Liver (tissue), 9 donors: ENCODE data around the gene RESP18. TPM values are rescaled to one million over a fixed set of nuclear protein-coding genes. Genes with fewer than 3 reads are reported as not detected.

Source experiments
- DNase-seq: peaks from one replicate; pipeline ENCODE4 v3.0.0-alpha.2; 2017; ENCODE audit warnings: low spot score
- H3K27ac ChIP-seq, 2 donors: one replicate each; pipeline ENCODE4 v1.7.0; 2013; ENCODE audit warnings: inconsistent platforms in 2 of 2, low read length in 2 of 2, control low read depth in 1 of 2, low read depth in 1 of 2, mild to moderate bottlenecking in 1 of 2
- H3K27me3 ChIP-seq, 4 donors: one replicate each; pipeline versions ENCODE4 v1.6.1 to v1.7.0; 2013; ENCODE audit warnings: low read length in 3 of 4, inconsistent platforms in 1 of 4, mild to moderate bottlenecking in 1 of 4, moderate library complexity in 1 of 4; ENCODE audit not compliant: control insufficient read depth in 4 of 4, insufficient read depth in 4 of 4
- H3K36me3 ChIP-seq, 4 donors: one replicate each; pipeline versions ENCODE4 v1.6.1 to v1.7.0; 2013; ENCODE audit warnings: low read length in 3 of 4, mild to moderate bottlenecking in 3 of 4, low read depth in 1 of 4, moderate library complexity in 1 of 4; ENCODE audit not compliant: control insufficient read depth in 4 of 4, insufficient read depth in 3 of 4
- H3K4me1 ChIP-seq, 4 donors: one replicate each; pipeline versions ENCODE4 v1.6.1 to v1.7.0; 2013; ENCODE audit warnings: low read length in 3 of 4, mild to moderate bottlenecking in 3 of 4, moderate library complexity in 1 of 4; ENCODE audit not compliant: control insufficient read depth in 4 of 4, insufficient read depth in 4 of 4
- H3K4me3 ChIP-seq, 3 donors: one replicate each; pipeline versions ENCODE4 v1.6.1 to v1.7.0; 2013; ENCODE audit warnings: low read length in 3 of 3, control low read depth in 1 of 3, low read depth in 1 of 3, mild to moderate bottlenecking in 1 of 3
- H3K9ac ChIP-seq, 2 donors: one replicate each; pipeline ENCODE4 v1.7.0; 2013; ENCODE audit warnings: low read length in 2 of 2, mild to moderate bottlenecking in 2 of 2, moderate library complexity in 2 of 2, control low read depth in 1 of 2, low read depth in 1 of 2
- H3K9me3 ChIP-seq, 4 donors: one replicate each; pipeline versions ENCODE4 v1.6.1 to v1.7.0; 2013; ENCODE audit warnings: low read length in 3 of 4; ENCODE audit not compliant: control insufficient read depth in 4 of 4
- ATF3 ChIP-seq: IDR thresholded peaks from 2 replicates; pipeline ENCODE4 v1.6.1; 2016; ENCODE audit warnings: antibody characterized with exemption
- CTCF ChIP-seq: fragments of 150-350 bp; IDR thresholded peaks from 2 replicates; pipeline ENCODE4 v1.5.1; 2017; ENCODE audit warnings: improper control_type of control experiment, low read depth, low read length; ENCODE audit not compliant: missing input control
- EGR1 ChIP-seq, 2 donors: IDR thresholded peaks; 2 replicates each; pipeline ENCODE4 v1.6.1; 2016 to 2018; ENCODE audit warnings: antibody characterized with exemption in 2 of 2, low read depth in 2 of 2
- FOXA1 ChIP-seq: IDR thresholded peaks from 2 replicates; pipeline ENCODE4 v1.6.1; 2016; ENCODE audit warnings: antibody characterized with exemption
- FOXA2 ChIP-seq: IDR thresholded peaks from 2 replicates; pipeline ENCODE4 v1.6.1; 2016; ENCODE audit warnings: antibody characterized with exemption
- GABPA ChIP-seq, 2 donors: IDR thresholded peaks in 1 of 2; conservative IDR thresholded peaks in 1 of 2; 2 replicates each; pipeline ENCODE4 v1.6.1; 2016; ENCODE audit warnings: antibody characterized with exemption in 2 of 2, mild to moderate bottlenecking in 1 of 2, moderate library complexity in 1 of 2
- HNF4A ChIP-seq, 2 donors: conservative IDR thresholded peaks; 2 replicates each; pipeline ENCODE4 v1.6.1; 2016; ENCODE audit warnings: antibody characterized with exemption in 2 of 2, mild to moderate bottlenecking in 2 of 2
- HNF4G ChIP-seq: IDR thresholded peaks from 2 replicates; pipeline ENCODE4 v1.6.1; 2016; ENCODE audit warnings: antibody characterized with exemption
- JUND ChIP-seq, 2 donors: IDR thresholded peaks; 2 replicates each; pipeline ENCODE4 v1.6.1; 2016; ENCODE audit warnings: antibody characterized with exemption in 2 of 2
- MAX ChIP-seq: IDR thresholded peaks from 2 replicates; pipeline ENCODE4 v1.6.1; 2016; ENCODE audit warnings: antibody characterized with exemption
- NR2F2 ChIP-seq: IDR thresholded peaks from 2 replicates; pipeline ENCODE4 v1.6.1; 2016; ENCODE audit warnings: antibody characterized with exemption
- RAD21 ChIP-seq, 2 donors: IDR thresholded peaks; 2 replicates each; pipeline ENCODE4 v1.6.1; 2016; ENCODE audit warnings: antibody characterized with exemption in 2 of 2, mild to moderate bottlenecking in 2 of 2
- REST ChIP-seq: IDR thresholded peaks from 2 replicates; pipeline ENCODE4 v1.6.1; 2016; ENCODE audit warnings: antibody characterized with exemption, mild to moderate bottlenecking
- RXRA ChIP-seq, 2 donors: IDR thresholded peaks; 2 replicates each; pipeline ENCODE4 v1.6.1; 2017 to 2018; ENCODE audit warnings: antibody characterized with exemption in 2 of 2, mild to moderate bottlenecking in 1 of 2
- SP1 ChIP-seq: IDR thresholded peaks from 2 replicates; pipeline ENCODE4 v1.6.1; 2018; ENCODE audit warnings: antibody characterized with exemption, mild to moderate bottlenecking
- TAF1 ChIP-seq: conservative IDR thresholded peaks from 2 replicates; pipeline ENCODE4 v1.6.1; 2016; ENCODE audit warnings: antibody characterized with exemption, mild to moderate bottlenecking
- YY1 ChIP-seq: IDR thresholded peaks from 2 replicates; pipeline ENCODE4 v1.6.1; 2016; ENCODE audit warnings: antibody characterized with exemption, mild to moderate bottlenecking
- ZBTB33 ChIP-seq: IDR thresholded peaks from 2 replicates; pipeline ENCODE4 v1.6.1; 2016; ENCODE audit warnings: antibody characterized with exemption
- WGBS: extraction: QIAGEN DNeasy Blood & Tissue Kit; methylation state at CpG from one replicate; pipeline ENCODE4 v1.1.7; 2013; 5-methylcytosine and 5-hydroxymethylcytosine counted together
- polyA plus RNA-seq, 2 donors: library from polyadenylated mRNA; stranded (reverse) in 1 of 2; unstranded in 1 of 2; fragments of 200-250 nt in 1 of 2; fragments of >200 nt in 1 of 2; fragmentation: Nextera tagmentation in 1 of 2; extraction: Ambion mirVana in 1 of 2; gene quantifications; one replicate each; pipeline versions ENCODE4 v1.2.1 to v1.2.3, GENCODE V29; 2013 to 2015
- total RNA-seq, 2 donors: library from RNA; depleted of rRNA; stranded (reverse); fragments of >200 nt; gene quantifications; one replicate each; pipeline ENCODE4 v1.2.3, GENCODE V29; 2014
- donor health status: healthy.
- donor health status: healthy.
- donor health status: healthy.
- donor health status: healthy.
- donor health status: healthy.

The RESP18 gene
- total and polyA plus RNA-seq, 4 donors = not detected

- Histone ChIP-seq H3K27me3 (no peaks in the 10 kb centered on the region), H3K36me3 (peaks cover 1 to 11% (median 7%) of the 10 kb centered on the region in 4 donors), H3K4me3 (no peak overlapping the region), H3K9me3 (no peaks in the 10 kb centered on the region), H3K4me1 (no peaks in the 10 kb centered on the region), H3K9ac (no peak overlapping the region), H3K27ac (no peak overlapping the region)
- WGBS = 72% methylated on average over 16 of the region's 16 CpGs
- TF ChIP-seq GABPA (IDR thresholded peaks at IDR 0.05 in 1 of 2, conservative IDR thresholded peaks at IDR 0.05 in 1 of 2) = no peak
- no peak for TF ChIP-seq CTCF
- no peak for TF ChIP-seq FOXA2
- TF ChIP-seq YY1 = no peak
- TF ChIP-seq SP1 = no peak
- no peak for TF ChIP-seq NR2F2
- TF ChIP-seq MAX = no peak
- TF ChIP-seq JUND (IDR thresholded peaks at IDR 0.05) = no peak
- no peak for TF ChIP-seq EGR1 (IDR thresholded peaks at IDR 0.05; ENCODE audit: low read depth in 2 of 2)
- TF ChIP-seq ZBTB33 = no peak
- TF ChIP-seq FOXA1 = no peak
- TF ChIP-seq RAD21 (IDR thresholded peaks at IDR 0.05) = no peak
- TF ChIP-seq RXRA (IDR thresholded peaks at IDR 0.05) = no peak
- no peak for TF ChIP-seq TAF1
- no peak for TF ChIP-seq REST
- no peak for TF ChIP-seq HNF4G
- no peak for TF ChIP-seq HNF4A (conservative IDR thresholded peaks at IDR 0.05)
- TF ChIP-seq ATF3 = no peak
- no peak for DNase-seq
Observed at GRCh38 chr2:219289537-219290361, 42.8 kb downstream of the RESP18 start.
